ENCODE data around the gene CD300LG. TPM values are rescaled to one million over a fixed set of nuclear protein-coding genes. Genes with fewer than 3 reads are reported as not detected.

Gene CD300LG
- total RNA-seq, 1 experiment from 2014 or later, result not detected

DNA sequence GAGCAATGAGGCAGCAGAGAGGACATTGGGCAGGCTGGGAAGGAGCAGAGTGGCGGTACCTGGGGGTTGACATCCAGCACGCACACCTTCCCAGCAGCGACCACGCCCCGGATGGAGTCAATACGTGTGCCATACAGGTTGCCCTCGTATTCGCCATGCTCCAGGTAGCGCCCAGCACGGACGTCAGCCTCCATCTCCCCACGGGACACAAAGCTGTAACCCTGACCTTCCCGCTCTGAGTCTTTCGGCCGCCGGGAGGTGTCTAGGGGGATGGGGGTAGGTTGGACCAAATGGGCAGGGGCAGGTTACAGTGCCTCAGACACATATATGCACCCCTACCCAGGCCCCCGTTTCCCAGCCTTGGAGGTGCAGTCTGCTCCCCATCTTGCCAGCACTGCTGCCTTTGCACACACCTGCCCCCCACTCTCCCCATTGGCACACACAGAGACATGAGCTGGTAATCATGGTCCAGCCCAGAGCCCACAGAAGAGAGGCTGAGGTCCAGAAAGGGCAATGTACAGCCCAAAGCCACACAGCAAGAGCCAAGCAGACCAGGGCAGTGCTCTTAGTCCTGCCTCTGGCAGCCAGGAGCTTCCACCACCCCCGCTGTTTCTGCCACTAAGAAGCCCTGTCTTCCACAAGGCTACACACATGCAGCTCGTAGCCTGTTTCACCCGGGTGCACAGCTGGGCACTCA, 32.9 kb downstream of the CD300LG start:
- RAD21 ChIA-PET (ENCODE audit: low non-redundant PET in 1 of 2, low total read pairs in 2 of 2, uncharacterized antibody in 2 of 2, unreplicated experiment in 2 of 2), result no interaction called here
- no peak overlapping the region for H3K9ac ChIP-seq (ENCODE audit: low read length)

More for the DNA sequence above, 32.9 kb downstream of the CD300LG start:
- ChIA-PET POLR2A (no interaction called here), CTCF (interaction anchor here (1.1 to 1.6 kb wide), 8 partner anchors 9 to 161 kb away, joined by 3 to 10 read pairs (median 4); partner anchors contain the start of gene CD300LG)
- DNase-seq (ENCODE audit: low read depth, low spot score) (no peak), ATAC-seq (peak; percentile 4; the same call in 1 of the 2 replicates)
- H3K4me2 ChIP-seq (ENCODE audit: low read length), result no peak overlapping the region
- no peak for TF ChIP-seq CEBPB (IDR thresholded peaks at IDR 0.05; ENCODE audit: low read depth)
- TF ChIP-seq, protein P1, sequence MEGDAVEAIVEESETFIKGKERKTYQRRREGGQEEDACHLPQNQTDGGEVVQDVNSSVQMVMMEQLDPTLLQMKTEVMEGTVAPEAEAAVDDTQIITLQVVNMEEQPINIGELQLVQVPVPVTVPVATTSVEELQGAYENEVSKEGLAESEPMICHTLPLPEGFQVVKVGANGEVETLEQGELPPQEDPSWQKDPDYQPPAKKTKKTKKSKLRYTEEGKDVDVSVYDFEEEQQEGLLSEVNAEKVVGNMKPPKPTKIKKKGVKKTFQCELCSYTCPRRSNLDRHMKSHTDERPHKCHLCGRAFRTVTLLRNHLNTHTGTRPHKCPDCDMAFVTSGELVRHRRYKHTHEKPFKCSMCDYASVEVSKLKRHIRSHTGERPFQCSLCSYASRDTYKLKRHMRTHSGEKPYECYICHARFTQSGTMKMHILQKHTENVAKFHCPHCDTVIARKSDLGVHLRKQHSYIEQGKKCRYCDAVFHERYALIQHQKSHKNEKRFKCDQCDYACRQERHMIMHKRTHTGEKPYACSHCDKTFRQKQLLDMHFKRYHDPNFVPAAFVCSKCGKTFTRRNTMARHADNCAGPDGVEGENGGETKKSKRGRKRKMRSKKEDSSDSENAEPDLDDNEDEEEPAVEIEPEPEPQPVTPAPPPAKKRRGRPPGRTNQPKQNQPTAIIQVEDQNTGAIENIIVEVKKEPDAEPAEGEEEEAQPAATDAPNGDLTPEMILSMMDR (IDR thresholded peaks at IDR 0.05 in 2 of 3, conservative IDR thresholded peaks at IDR 0.05 in 1 of 3; ENCODE audit: borderline replicate concordance in 1 of 3, insufficient read depth in 1 of 3, low read depth in 2 of 3, low read length in 2 of 3), result no peak
- TF ChIP-seq SRF (IDR thresholded peaks at IDR 0.05; ENCODE audit: low read depth), result no peak
- no peak for TF ChIP-seq EZH2 (IDR thresholded peaks at IDR 0.05)
- TF ChIP-seq CBX3 (IDR thresholded peaks at IDR 0.05; ENCODE audit: low read depth), result no peak
- no peak for TF ChIP-seq POLR2AphosphoS5 (IDR thresholded peaks at IDR 0.05; ENCODE audit: low read depth, low read length)
- TF ChIP-seq POLR2A (IDR thresholded peaks at IDR 0.05; ENCODE audit: borderline replicate concordance, extremely low read depth, insufficient read depth, insufficient read length), result no peak
- no peak overlapping the region for H3K4me3 ChIP-seq (replicated peaks in 1 of 2; ENCODE audit: low read depth in 1 of 2, low read length in 2 of 2)
- H3K79me2 ChIP-seq (ENCODE audit: insufficient read depth, low read length), result no peaks in the 10 kb centered on the region
- no peak overlapping the region for H3K27ac ChIP-seq (ENCODE audit: low read depth, low read length)
- no peaks in the 10 kb centered on the region for H3K9me3 ChIP-seq (ENCODE audit: control insufficient read depth in 1 of 2, insufficient read depth in 1 of 2, low read depth in 1 of 2, low read length in 2 of 2)
- H3K4me1 ChIP-seq (ENCODE audit: control insufficient read depth in 1 of 2, insufficient read depth in 2 of 2, low read length in 2 of 2), result peaks cover 0 to 9% of the 10 kb centered on the region in 2 experiments; a peak in 2 of 4 replicates
- no peaks in the 10 kb centered on the region for H4K20me1 ChIP-seq (ENCODE audit: insufficient read depth)
- no peaks in the 10 kb centered on the region for H3K9me2 ChIP-seq (ENCODE audit: insufficient read depth)
- intact Hi-C loops (cut with micrococcal nuclease), result loop anchor here (2.0 kb wide), 1 partner anchor 161 kb away; no protein-coding TSS in a partner anchor
- H3K27me3 ChIP-seq (ENCODE audit: insufficient read depth, low read length), result no peaks in the 10 kb centered on the region
- H2AFZ ChIP-seq (ENCODE audit: low read depth, low read length, poor library complexity, severe bottlenecking), result no peak overlapping the region
- no peaks in the 10 kb centered on the region for H3K36me3 ChIP-seq (ENCODE audit: control insufficient read depth in 1 of 2, insufficient read depth in 2 of 2, low read length in 2 of 2)
- BruUV-seq (replicated peaks), result no TSS peak
